ENCODE data around the gene YTHDC2.

GRCh38 chr5:113490317-113490716 is 23.2 kb upstream of the YTHDC2 start:
- TF ChIP-seq CTCF (conservative IDR thresholded peaks at IDR 0.05; ENCODE audit: low read length) (no peak), EZH2phosphoT487 (IDR thresholded peaks at IDR 0.05; ENCODE audit: borderline replicate concordance, low read depth, low read length) (no peak)
